Endothelial cell of hepatic sinusoid (primary cell): ENCODE results near the gene RPS15.
"Not testable (repeated sequence)": the region's sequence is repeated elsewhere in the genome, so short reads cannot be mapped to it uniquely, and the experiment has no call there.

ENCODE experiments used
- in situ Hi-C: cut with HindIII; loops from 2 replicates; pipeline ENCODE4 v1.10.0; 2017; ENCODE audit warnings: low sequenced_read_pairs

RPS15 gene

DNA sequence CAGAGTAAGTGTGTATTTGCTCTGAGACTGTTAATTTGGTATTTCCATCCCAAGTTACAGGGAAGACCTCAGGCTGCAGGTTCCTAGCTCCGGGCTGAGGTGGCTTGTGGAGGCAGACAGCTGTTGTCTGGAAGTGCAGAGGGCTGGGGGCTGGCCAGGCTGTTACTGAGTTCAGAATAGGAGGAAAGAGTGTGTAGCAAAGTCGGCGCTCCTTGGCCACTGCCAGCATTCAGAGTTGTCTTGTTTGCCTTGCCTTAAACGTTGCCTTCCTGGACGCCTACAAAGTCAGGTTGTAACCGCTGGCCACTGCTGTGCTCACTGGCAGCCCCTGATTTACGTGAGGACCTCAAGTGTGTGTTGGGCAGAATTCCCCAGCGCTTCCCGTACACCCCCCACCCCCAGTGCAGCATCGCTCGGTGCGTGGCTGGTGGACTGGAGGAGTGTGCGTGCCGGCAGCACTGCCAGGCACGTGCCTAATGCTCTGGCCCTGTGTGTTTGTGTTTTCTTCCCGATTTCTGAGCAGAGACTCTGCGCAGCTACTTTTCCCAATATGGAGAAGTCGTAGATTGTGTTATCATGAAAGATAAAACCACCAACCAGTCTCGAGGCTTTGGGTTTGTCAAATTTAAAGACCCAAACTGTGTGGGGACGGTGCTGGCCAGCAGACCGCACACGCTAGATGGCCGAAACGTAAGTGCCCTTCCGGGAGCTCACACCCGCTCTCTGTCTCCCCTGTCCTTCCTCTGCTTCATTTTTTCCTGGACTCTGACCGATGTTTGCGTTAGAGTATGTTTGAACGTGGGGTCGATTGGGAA lies 20.3 kb upstream of the RPS15 start:
- in situ Hi-C loops: loop anchor here (10.0 kb wide), 2 partner anchors 57 to 107 kb away; partner anchors contain the start of genes C19orf25 and PLK5

DNA sequence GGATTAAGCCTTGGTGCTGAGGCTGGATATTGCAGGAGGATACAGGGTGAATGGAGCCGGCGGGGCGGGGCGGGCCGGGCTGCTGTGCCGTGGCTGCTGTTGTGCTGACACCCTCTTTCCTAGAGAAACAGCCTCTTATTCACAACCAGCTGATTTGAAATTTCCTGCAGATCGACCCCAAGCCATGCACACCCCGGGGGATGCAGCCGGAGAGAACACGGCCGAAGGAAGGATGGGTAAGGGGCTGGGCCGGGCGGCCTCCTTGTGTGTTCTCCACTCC lies 19.8 kb upstream of the RPS15 start:
- in situ Hi-C loops: loop anchor here (10.0 kb wide), 2 partner anchors 56 to 106 kb away; partner anchors contain the start of genes C19orf25 and PLK5

DNA sequence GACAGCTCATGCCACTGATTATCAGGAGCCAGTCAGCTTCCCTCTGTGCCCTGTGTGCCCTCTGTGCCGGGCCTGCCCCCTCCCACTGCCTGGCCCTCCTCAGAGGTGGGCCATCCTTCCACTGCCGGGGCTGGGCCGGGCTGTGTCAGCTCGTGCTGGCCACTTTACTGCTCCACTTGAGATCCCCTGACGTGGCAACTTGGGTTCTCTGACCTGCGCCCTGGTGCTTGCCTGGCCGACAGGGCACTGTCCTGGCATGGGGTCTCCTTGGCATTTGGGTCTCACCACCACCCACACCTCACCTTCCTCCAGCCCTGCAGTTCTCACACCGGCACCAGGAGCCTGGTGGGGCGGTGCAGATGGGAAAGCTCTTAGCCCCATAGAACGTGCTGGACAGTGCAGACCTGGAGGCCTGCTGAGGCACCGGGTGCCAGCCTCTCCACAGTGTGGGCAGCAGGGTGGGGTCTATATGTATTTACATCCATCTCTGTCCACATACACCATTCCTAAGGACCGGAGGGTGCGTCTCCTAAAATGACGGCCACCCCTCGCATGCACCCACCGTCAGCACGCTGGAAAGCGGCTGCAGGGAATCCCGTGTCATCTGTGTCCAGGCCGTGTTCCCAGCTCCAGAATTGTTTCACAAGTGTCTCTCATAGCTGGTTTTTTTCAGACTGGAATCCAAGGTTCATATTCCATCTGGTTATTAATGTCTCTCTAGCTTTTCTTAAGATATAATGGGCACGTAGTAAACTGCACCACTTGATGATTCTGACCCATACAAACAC lies 19.1 kb upstream of the RPS15 start:
- in situ Hi-C loops: loop anchor here (10.0 kb wide), 2 partner anchors 56 to 106 kb away; partner anchors contain the start of genes C19orf25 and PLK5

DNA sequence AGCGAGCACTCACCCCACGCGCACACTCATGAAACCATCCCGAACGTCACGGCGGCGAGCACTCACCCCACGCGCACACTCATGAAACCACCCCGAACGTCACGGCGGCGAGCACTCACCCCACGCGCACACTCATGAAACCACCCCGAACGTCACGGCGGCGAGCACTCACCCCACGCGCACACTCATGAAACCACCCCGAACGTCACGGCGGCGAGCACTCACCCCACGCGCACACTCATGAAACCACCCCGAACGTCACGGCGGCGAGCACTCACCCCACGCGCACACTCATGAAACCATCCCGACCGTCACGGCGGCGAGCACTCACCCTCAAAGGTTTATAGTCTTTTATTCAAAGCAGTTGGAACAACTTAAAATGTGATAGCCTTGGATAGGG lies 18.1 kb upstream of the RPS15 start:
- in situ Hi-C loops: not testable (repeated sequence)

DNA sequence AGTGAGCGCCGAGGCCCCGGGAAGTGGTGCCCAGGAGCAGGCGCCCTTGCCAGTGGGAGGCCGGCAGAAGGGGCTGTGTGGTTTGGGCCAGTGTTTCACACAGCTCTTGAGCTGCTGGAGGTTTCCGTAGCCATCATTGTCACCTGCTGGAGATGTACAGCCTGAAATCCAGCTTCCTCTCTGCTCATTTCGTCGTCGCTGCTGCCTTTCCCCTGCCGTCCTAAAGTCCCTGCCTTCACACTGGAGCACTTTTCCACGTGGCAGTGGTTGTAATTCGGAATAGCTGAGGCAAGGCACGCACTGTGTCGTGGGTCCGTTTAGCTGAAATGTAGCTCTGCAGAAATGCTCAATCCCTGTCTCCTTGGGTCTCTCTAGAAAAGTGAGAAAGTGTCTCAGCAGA lies 17.6 kb upstream of the RPS15 start:
- in situ Hi-C loops: no loop called here

DNA sequence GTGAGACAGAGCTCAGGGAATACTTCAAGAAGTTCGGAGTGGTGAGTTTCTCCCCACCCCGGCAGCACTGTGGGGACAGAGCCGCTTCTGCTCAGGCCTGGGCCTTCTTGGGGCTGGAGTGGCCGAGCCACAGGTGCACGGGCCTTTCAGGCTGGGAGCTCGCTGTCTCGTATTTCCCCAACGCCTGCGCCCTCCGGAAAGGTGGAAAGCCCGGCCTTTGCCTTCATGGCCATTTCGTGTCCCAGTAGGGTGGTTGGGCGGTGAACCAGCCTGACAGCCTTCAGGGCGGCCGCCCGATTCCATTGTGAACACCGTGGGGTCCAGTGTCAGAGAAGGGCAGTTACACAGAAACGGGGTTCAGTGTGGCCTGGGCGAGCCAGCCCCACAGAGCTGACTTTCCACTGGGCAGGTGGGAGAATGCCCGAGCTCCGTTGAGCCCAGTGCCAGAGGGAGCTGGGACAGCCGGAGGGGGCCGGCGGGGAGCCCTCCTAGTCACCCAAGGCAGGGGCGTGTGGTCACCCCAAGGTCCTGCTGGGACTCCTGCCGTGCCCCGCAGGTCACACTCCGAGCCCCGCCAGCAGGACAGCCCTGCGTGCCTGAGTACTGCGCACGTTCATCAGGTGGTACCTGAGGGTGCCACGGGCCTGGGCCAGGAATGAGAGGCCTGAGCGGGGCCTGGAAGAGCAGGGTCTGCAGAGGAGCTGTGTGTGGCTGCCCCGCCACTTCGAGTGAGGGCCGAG lies 16.8 kb upstream of the RPS15 start:
- in situ Hi-C loops: no loop called here

DNA sequence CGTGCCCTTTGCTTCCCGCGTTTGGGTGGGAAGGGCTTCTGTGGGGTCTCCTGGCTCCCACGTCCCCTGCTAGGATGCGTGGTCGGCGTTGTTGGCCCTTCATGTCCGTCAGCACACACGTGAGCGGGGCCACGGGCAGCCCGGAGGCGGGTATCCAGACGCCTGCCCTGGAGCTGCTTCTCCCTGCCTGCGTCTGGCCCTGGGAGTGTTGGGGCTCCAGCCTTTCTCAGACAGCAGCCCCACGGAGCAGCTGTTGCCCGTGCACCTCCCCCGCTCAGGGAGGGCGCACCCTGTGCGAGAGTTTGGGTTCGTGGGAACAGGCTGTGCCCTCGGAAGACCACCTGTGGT lies 16.3 kb upstream of the RPS15 start:
- in situ Hi-C loops: no loop called here

DNA sequence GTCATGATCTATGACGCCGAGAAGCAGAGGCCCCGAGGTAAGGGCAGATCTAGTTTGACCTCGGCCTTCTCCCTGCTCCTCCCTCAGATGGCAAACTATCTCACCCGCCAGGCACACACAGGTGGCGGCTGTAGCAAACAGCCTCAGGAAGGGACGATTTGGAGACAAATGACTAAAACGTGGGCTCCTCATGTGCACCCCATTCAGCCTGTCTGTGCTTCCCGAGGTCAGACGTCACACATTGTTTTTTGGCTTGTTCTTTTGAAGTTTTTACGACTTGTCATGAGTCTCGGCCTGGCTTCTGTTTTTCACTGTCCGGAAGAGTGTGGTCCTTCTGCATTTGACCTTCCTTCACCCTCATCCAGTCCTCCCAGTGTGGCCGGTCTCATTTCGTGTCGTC lies 15.8 kb upstream of the RPS15 start:
- in situ Hi-C loops: no loop called here

DNA sequence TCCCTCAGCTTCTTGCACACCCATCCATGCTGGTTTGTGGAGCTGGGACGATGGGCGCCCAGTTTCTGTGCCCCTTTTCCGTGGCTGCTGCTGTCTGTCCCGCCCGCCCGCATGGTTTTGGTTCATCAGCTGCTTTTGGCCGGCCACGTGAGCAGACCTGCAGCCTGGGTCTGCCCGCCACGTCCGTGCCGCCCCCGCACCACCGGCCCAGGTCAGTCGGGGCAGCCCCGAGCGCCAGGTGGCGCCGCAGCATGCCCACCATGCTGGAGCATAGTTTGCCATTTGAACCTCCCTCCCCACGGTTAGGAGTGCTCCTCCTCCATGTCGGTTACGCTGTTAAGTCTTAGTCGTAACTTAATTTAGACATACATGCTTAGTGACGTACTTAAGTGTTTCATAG lies 15.3 kb upstream of the RPS15 start:
- in situ Hi-C loops: no loop called here

DNA sequence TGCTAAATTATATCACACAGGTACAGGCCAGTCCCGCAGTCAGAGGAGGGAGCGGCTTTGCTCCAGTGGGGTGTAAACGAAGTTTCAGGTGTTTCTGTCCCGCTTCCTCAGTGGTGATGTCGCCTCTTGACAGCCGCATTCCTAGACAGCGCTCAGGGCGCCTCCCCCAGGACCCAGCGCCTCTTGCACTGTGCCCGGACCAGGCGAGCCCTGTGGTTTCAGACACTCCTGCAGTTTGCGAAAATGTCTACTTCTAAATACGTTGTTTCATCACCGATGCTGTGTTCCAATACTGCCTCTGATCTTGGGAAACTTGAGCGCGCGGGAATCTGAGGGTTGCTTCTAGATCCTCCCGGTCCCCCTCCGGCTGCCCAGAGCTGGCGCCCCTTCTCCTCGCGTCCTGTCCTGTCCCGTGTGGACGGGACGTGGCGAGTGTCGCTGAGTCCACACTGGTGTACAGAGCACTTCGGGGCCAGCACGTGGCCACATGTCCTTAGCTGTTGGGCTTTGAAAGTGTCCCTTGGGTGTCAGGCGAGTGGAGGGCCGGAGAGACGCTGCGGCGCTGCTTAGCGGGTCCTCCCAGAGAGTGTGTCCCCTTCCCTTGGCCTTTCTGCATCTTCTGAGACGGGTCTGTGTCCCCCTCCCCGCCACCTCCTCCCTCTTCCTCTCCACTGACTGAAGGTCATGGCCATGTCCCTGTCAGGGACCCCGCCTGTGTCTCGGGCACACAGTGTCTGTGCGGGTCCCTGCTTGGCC lies 14.6 kb upstream of the RPS15 start:
- in situ Hi-C loops: no loop called here

DNA sequence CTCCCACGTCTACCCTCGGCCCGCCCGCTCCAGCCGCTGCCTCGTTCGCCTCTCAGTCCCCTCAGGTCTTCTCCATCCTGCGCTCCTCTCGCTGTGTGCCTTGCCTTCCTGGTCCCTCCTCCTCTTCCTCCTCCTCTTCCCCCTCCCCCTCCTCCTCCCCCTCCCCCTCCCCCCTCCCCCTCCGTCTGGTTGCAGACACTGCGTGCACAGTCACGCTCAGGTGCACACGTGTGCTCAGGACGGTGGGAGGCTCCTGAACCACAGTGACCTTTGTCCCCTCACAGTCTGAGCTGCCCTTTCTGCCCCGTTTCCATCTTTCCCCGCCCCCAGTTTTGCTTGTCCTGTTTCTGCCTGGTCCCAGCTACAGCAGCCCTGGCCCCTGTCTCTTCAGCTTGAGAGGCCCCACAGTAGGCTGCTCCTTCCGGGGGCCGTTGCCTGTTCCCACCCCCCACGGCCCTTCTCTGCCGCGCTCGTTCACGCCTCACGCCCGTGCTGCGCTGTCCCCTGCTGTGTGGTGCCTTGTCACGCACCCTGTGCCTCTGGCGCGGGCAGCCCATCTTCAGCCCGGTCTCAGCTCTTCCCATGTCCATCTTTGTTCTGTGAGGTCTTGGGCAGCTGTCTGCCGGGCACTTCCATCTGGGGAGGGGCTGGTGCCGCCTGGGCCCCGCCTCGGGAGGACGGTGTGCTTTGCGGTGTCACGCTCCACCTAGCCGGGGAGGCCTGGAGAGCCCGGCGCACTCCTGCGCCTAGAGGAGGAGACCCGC lies 13.8 kb upstream of the RPS15 start:
- in situ Hi-C loops: no loop called here

DNA sequence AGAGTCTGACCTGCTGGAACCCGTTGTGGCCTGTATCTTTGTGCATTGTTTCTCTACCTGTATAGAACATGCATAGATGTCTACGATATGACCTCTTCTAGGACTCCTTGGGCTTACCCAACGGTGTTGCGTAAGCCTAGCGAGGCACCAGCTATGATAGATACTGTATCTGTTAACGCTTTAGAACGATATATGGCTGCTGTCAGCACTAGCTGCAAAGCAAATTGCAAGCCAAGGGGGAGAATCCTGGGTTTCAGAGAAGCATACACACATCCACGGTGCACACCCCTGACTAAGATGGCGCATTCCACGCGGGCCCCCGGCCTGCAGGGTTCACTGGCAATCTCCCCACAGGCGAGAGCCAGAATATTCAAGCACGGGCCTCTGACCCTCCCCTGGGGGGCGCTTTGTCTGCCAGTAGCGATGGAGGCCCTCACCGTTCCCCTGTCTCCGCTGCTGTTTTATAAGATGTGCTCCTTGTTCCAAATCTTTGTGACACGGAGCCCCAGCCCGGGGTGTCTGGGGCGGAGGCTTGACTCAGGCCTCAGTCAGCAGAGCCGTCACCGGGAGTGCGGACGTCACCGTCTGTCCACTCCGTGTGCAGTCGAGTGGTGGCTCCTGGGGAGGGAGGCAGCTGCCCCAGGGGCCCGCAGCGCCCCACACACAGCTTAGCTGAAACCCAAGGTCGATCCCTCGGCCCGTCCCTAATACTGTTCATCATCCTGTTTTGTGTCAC lies 12.9 kb upstream of the RPS15 start:
- in situ Hi-C loops: no loop called here

DNA sequence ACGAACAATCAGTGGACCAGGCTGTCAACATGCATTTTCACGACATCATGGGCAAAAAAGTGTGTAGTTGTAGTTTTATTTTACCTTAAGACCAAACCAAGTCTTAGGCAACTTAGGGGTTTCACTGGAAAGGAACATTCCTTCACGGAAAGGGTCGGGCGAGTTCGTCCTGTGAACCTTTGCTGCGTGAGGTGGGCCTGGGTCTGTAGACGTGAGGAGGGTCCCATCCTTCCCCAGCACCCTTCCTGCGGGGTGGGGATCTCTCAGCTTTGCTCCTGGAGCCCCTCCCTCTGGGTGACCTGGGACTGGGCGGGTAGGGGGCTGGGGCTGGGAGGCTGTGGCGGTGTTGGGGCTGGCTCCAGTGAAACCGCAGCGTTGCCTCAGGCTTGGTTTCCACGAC lies 12.3 kb upstream of the RPS15 start:
- in situ Hi-C loops: no loop called here

DNA sequence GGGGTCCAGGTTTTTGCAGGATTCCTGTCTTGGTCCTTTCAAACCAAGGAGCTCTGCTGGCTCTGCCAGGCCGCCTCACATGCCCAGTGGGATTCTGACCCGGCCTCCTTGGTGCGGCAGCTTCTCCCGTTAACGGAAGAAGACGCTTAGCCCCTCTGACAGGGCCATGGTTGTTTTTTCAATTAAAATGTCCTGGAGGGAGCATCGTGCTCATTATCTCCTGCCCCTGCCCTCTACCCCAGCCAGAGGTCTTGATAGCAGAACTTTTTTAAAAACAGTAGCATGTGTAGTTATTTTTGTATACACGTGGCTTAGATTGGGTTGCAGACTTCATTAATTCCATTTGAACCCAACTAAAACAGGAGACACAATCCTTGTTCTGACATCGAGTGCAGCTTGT lies 11.5 kb upstream of the RPS15 start:
- in situ Hi-C loops: no loop called here

DNA sequence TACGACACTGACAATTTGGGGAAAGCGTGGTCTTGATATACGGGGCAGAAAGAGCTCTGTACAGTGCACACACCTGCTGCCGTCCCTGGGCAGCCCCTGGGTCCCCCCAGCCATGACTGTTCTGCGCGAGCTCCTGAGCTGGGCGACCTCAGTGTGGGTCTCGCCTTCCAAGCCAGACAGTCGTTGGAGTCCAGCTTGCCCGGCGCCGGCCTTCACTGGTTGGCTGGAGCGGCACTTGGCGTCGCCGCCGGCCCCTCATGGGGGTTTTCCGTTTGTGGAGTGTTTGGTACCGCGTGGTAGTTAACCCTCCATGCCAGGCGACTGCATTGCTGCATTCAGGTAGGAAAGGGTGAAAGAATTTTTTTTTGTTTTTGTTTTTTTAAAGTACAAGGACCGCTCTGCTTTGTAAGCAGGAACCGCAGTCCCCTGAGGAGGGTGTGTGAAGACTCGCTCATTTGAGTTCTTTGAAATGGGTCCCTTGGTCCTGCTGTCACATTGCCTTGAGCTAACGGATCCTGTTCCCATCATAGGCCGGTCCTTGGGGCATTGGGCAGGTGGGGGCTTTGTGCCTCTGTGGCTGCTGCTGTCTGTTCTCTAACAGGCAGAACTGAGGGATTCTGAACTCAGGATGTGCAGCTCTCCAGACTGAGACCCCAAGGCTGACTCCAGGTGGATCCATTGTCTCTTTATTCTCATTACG lies 10.8 kb upstream of the RPS15 start:
- in situ Hi-C loops: no loop called here

DNA sequence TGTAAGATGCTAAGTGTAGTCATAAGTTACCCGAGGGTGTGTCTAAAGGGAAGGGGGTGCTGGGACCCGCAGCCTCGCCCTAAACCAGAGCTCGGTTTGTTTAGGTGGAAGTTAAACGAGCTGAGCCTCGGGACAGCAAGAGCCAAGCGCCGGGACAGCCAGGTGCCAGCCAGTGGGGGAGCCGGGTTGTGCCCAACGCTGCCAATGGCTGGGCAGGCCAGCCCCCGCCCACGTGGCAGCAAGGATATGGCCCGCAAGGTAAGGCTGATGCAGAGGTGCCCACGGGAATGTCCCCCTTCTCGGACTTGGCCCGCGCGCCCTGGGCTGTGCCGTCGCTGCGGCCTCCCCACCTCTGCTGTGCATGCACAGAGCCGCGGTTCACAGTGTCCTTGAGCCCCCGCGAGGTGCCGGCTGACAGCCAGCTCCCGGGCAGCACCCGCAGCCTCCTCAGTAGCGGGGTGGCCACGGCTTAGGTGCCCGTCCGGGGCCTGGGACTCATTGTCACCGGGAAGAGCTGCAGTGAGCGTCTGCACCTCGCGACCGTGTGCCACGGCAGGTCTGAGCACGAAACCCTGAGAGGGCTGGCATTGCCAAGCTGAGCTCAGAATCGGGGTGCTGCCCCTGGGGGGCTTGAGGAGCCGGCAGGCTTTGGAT lies 9.3 kb upstream of the RPS15 start:
- in situ Hi-C loops: no loop called here

DNA sequence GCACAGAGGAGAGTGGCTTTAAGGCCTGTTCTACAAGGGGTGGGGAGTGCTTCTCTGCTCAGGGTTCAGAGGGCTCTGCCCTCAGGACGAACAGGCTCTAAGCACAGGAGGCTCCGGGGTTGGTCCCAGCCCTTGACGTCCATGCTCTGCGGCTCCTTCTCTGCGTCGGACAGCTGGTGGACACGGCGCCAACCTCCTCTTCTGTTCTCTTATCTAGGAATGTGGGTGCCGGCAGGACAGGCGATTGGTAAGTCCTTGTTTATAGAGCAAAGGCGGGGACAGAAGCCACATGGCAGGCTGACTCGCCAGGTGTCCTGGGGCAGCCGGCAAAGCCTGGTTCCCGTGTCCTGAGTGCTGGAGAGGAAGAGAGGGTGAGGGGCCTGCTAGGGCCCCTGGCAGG lies 8.4 kb upstream of the RPS15 start:
- in situ Hi-C loops: no loop called here

DNA sequence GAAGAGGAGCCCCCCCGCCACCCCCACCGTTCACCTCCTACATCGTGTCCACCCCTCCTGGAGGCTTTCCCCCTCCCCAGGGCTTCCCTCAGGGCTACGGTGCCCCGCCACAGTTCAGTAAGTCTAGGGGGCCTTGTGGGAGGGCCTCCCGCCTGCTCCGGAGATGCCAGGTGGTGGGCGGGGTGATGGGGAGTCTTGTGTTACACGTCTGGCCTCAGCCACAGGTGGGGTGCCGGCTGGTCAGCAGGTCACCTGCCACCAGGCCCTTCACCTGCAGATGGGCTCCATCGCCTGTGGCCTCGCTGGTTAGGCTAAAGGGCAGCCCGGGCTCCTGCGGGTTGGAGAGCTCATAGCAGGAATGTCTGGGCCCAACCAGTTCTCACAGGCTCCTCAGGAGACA lies 8.0 kb upstream of the RPS15 start:
- in situ Hi-C loops: no loop called here
